AG04449 (cell line): ENCODE data around the gene LY6G6D.

Source experiments
- CTCF ChIA-PET: fragments of 350-600 bp; formaldehyde crosslinking; extraction: SDS; loops from one replicate; lab custom pipeline; 2021; ENCODE audit warnings: antibody characterized with exemption; lab: Yijun Ruan, JAX
- POLR2A ChIA-PET: fragments of 400-600, 350-600 bp; formaldehyde crosslinking; extraction: SDS; loops from one replicate; lab custom pipeline; 2020; ENCODE audit warnings: antibody characterized with exemption, inconsistent platforms; lab: Yijun Ruan, JAX
- DNase-seq: peaks from one replicate; pipeline ENCODE4 v3.0.0-alpha.2; 2010; ENCODE audit warnings: low read depth, low spot score
- H3K4me3 ChIP-seq: 2 replicates; pipeline ENCODE4 v1.5.1; 2011; ENCODE audit warnings: low read depth, mild to moderate bottlenecking, control low read depth, low read length
- CTCF ChIP-seq: IDR thresholded peaks from one replicate; pipeline ENCODE4 v1.5.1; 2011; ENCODE audit warnings: mild to moderate bottlenecking, moderate library complexity, low read length, control low read depth, inconsistent platforms; ENCODE audit not compliant: insufficient read depth; ENCODE audit errors: missing control alignments

LY6G6D gene

GRCh38 chr6:31764198-31764597, 49.0 kb downstream of the LY6G6D start:
- H3K4me3 ChIP-seq: no peak overlapping the region
- DNase-seq: no peak
- CTCF ChIA-PET: interaction anchor here (1.5 kb wide), 1 partner anchor 32 kb away, joined by 3 read pairs; the partner anchor contains the start of gene VARS1
- TF ChIP-seq CTCF: no peak
- POLR2A ChIA-PET: no interaction called here

DNA sequence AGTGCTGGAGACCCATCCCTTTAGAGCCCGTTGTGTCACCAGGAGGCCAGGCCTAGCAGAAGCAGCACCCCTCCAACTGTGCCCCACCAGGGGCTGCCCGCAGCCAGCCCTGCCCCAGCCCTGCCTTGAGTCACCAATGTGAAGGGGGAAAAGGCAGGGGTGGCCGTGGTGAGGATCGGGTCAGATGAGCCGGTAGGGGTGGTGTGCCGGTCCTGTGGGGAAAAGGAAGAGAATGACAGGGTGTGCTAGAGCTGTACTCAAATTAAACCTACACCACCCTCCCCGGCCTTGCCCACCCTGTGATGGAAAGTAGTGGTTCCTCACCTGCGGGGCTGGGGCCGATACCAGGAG, 50.4 kb downstream of the LY6G6D start:
- CTCF ChIA-PET: interaction anchor here (1.0 to 1.4 kb wide), 3 partner anchors 9 to 23 kb away, joined by 3 read pairs; no protein-coding TSS in a partner anchor
- no peak for DNase-seq
- POLR2A ChIA-PET: no interaction called here
- no peak for TF ChIP-seq CTCF
- no peak overlapping the region for H3K4me3 ChIP-seq

GRCh38 chr6:31765910-31766794, 51.0 kb downstream of the LY6G6D start:
- CTCF ChIA-PET: interaction anchor here (1.0 to 1.4 kb wide), 3 partner anchors 9 to 22 kb away, joined by 3 read pairs; no protein-coding TSS in a partner anchor
- POLR2A ChIA-PET: interaction anchor here (1.2 kb wide), 1 partner anchor 61 kb away, joined by 4 read pairs; the partner anchor contains the start of gene HSPA1B
- DNase-seq: no peak
- no peak for TF ChIP-seq CTCF
- H3K4me3 ChIP-seq: peak overlapping the region; percentile 40

DNA sequence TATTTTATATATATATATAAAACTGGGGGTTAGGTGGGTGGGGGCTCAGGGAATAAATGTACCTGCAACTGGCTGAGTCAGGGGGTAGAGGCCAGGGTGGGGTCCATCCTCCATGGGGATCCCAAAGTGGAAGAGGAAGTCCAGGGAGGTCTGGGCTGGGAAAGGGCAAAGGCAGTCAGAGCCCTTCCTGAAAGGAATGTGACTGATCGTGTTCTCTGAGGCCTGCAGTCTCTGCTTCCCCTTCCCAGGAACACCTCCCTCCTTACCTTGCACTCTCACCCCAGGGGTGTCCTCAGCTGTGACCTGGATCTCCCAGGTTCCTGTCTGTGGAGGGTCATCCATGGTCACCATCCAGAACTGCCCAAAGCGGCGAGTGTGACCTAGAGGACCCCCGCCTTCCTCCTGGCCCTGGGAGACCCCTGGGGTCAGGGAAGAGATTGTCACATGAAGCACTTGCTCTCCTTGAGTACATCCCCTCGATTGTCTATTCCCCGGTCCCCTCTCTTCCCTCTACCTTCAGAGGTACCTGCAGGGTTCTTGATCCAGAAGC, 52.0 kb downstream of the LY6G6D start:
- POLR2A ChIA-PET: interaction anchor here (1.2 kb wide), 1 partner anchor 60 kb away, joined by 4 read pairs; the partner anchor contains the start of gene HSPA1B
- TF ChIP-seq CTCF: no peak
- CTCF ChIA-PET: interaction anchor here (0.8 to 0.9 kb wide), 2 partner anchors 14 to 26 kb away, joined by 3 to 4 read pairs; no protein-coding TSS in a partner anchor
- H3K4me3 ChIP-seq: no peak overlapping the region
- DNase-seq: no peak
